Mucosa of stomach (tissue), 1 donor: ENCODE data around the gene YY1.
"Not testable (repeated sequence)": the region's sequence is repeated elsewhere in the genome, so short reads cannot be mapped to it uniquely, and the experiment has no call there.

Experiments used
- H3K27me3 ChIP-seq: one replicate; pipeline ENCODE4 v1.7.0; 2013; ENCODE audit warnings: mild to moderate bottlenecking, low read length; ENCODE audit not compliant: control insufficient read depth, insufficient read depth
- H3K36me3 ChIP-seq: one replicate; pipeline ENCODE4 v1.7.0; 2013; ENCODE audit warnings: low read length; ENCODE audit not compliant: control insufficient read depth, insufficient read depth
- H3K4me1 ChIP-seq: one replicate; pipeline ENCODE4 v1.7.0; 2013; ENCODE audit warnings: mild to moderate bottlenecking, low read length; ENCODE audit not compliant: control insufficient read depth, insufficient read depth
- H3K4me3 ChIP-seq: one replicate; pipeline ENCODE4 v1.7.0; 2013; ENCODE audit warnings: low read length
- H3K9ac ChIP-seq: one replicate; pipeline ENCODE4 v1.7.0; 2013; ENCODE audit warnings: mild to moderate bottlenecking, low read length, moderate library complexity
- H3K9me3 ChIP-seq: one replicate; pipeline ENCODE4 v1.7.0; 2013; ENCODE audit warnings: mild to moderate bottlenecking, low read length, moderate library complexity; ENCODE audit not compliant: control insufficient read depth
- donor health status: Pancreatic carcinoma.

YY1 gene

GRCh38 chr14:100203962-100204834, 34.7 kb upstream of the YY1 start:
- Histone ChIP-seq H3K27me3 (no peaks in the 10 kb centered on the region), H3K9ac (no peak overlapping the region), H3K4me1 (peaks cover 4% of the 10 kb centered on the region), H3K36me3 (no peaks in the 10 kb centered on the region), H3K4me3 (no peak overlapping the region), H3K9me3 (no peaks in the 10 kb centered on the region)

- not testable (repeated sequence) for H3K27me3 ChIP-seq, H3K9ac ChIP-seq, H3K4me3 ChIP-seq, H3K4me1 ChIP-seq, H3K9me3 ChIP-seq, H3K36me3 ChIP-seq
Observed at GRCh38 chr14:100204835-100205167, 34.1 kb upstream of the YY1 start.

- H3K4me1 ChIP-seq, H3K9ac ChIP-seq, H3K4me3 ChIP-seq, H3K27me3 ChIP-seq, H3K9me3 ChIP-seq, H3K36me3 ChIP-seq: not testable (repeated sequence)
Observed at GRCh38 chr14:100207588-100207987, 31.4 kb upstream of the YY1 start.

- H3K4me1 ChIP-seq, H3K27me3 ChIP-seq, H3K9me3 ChIP-seq, H3K36me3 ChIP-seq, H3K4me3 ChIP-seq, H3K9ac ChIP-seq: not testable (repeated sequence)
Observed at GRCh38 chr14:100208136-100208535, 30.8 kb upstream of the YY1 start.

GRCh38 chr14:100211366-100211765, 27.6 kb upstream of the YY1 start:
- Histone ChIP-seq H3K9me3 (no peaks in the 10 kb centered on the region), H3K4me1 (peaks cover 14% of the 10 kb centered on the region), H3K36me3 (no peaks in the 10 kb centered on the region), H3K27me3 (no peaks in the 10 kb centered on the region), H3K4me3 (no peak overlapping the region), H3K9ac (no peak overlapping the region)

GRCh38 chr14:100211893-100212292, 27.1 kb upstream of the YY1 start:
- Histone ChIP-seq H3K9ac (no peak overlapping the region), H3K4me3 (no peak overlapping the region), H3K9me3 (no peaks in the 10 kb centered on the region), H3K27me3 (no peaks in the 10 kb centered on the region), H3K36me3 (no peaks in the 10 kb centered on the region), H3K4me1 (peaks cover 14% of the 10 kb centered on the region)

- Histone ChIP-seq H3K27me3 (no peaks in the 10 kb centered on the region), H3K9me3 (no peaks in the 10 kb centered on the region), H3K36me3 (no peaks in the 10 kb centered on the region), H3K4me1 (peaks cover 14% of the 10 kb centered on the region), H3K4me3 (no peak overlapping the region), H3K9ac (peak overlapping the region; percentile 97)
Observed at GRCh38 chr14:100212476-100213333, 26.2 kb upstream of the YY1 start.

- Histone ChIP-seq H3K9me3 (no peaks in the 10 kb centered on the region), H3K4me1 (peaks cover 14% of the 10 kb centered on the region), H3K27me3 (no peaks in the 10 kb centered on the region), H3K9ac (peak overlapping the region; percentile 97), H3K4me3 (peak overlapping the region; percentile 70), H3K36me3 (no peaks in the 10 kb centered on the region)
Observed at GRCh38 chr14:100213587-100213955, 25.4 kb upstream of the YY1 start.

- H3K9ac ChIP-seq = peak overlapping the region; percentile 97
- peaks cover 14% of the 10 kb centered on the region for H3K4me1 ChIP-seq
- H3K4me3 ChIP-seq = peak overlapping the region; percentile 70
- no peaks in the 10 kb centered on the region for H3K27me3 ChIP-seq
- no peaks in the 10 kb centered on the region for H3K36me3 ChIP-seq
- H3K9me3 ChIP-seq = no peaks in the 10 kb centered on the region
Observed at GRCh38 chr14:100213956-100214769, 24.8 kb upstream of the YY1 start.

- H3K4me1 ChIP-seq = peaks cover 14% of the 10 kb centered on the region
- H3K4me3 ChIP-seq = peak overlapping the region; percentile 36
- H3K27me3 ChIP-seq = no peaks in the 10 kb centered on the region
- peak overlapping the region; percentile 97 for H3K9ac ChIP-seq
- no peaks in the 10 kb centered on the region for H3K9me3 ChIP-seq
- no peaks in the 10 kb centered on the region for H3K36me3 ChIP-seq
Observed at GRCh38 chr14:100214770-100215083, 24.2 kb upstream of the YY1 start.

- Histone ChIP-seq H3K9me3 (no peaks in the 10 kb centered on the region), H3K36me3 (no peaks in the 10 kb centered on the region), H3K4me1 (peaks cover 14% of the 10 kb centered on the region), H3K9ac (peak overlapping the region; percentile 97), H3K4me3 (no peak overlapping the region), H3K27me3 (no peaks in the 10 kb centered on the region)
Observed at GRCh38 chr14:100215330-100215885, 23.5 kb upstream of the YY1 start.
